ENCODE measurements around the gene TTC5. TPM values are rescaled to one million over a fixed set of nuclear protein-coding genes. Genes with fewer than 3 reads are reported as not detected.
A peak's percentile ranks its signal among the peaks of the same experiment; 100 is the strongest.

TTC5 gene
- total RNA-seq, 1 experiment from 2014 or later = 20.6 TPM

DNA sequence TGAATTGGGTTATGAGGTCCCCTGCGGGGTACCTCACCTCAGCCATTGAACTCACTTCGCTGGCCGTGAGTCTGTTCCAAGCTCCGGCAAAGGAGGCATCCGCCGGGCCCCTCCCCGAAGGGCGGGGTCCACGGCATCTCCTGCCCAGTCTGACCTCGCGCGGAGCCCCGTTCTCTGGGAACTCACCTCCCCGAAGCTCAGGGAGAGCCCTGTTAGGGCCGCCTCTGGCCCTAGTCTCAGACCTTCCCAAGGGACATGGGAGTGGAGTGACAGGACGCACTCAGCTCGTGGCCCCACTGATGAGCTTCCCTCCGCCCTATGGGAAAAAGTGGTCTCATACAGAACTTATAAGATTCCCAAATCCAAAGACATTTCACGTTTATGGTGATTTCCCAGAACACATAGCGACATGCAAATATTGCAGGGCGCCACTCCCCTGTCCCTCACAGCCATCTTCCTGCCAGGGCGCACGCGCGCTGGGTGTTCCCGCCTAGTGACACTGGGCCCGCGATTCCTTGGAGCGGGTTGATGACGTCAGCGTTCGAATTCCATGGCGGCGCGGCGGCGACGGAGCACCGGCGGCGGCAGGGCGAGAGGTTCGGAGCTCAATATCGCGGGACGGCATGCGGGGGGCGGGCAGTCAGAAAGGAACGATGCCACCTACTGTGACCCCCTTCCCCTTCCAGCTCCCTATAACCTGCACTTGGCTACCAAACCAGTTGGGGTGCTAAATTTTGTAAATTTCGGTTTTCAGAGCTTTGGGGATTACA lies 37.5 kb upstream of the TTC5 start, which contains the start of gene PARP2:
Gene PARP2 (plus strand): TSS at position 544 of the 770 bp plus-strand sequence. CDS start 7 bp downstream, at position 551.
- H3K4me1 ChIP-seq (ENCODE audit: insufficient read depth, low read length) = no peaks in the 10 kb centered on the region
- no peak within 1 kb of the TSS for H2BK20ac ChIP-seq (ENCODE audit: low read depth, low read length, poor library complexity, severe bottlenecking)
- peak within 1 kb of the TSS; percentile 62 for H3K4me2 ChIP-seq (ENCODE audit: insufficient read depth, insufficient read length, low read length)
- H3K27ac ChIP-seq (ENCODE audit: insufficient read length, low read depth, low read length) = peak within 1 kb of the TSS; percentile 96
- no peak within 1 kb of the TSS for H3K56ac ChIP-seq (ENCODE audit: insufficient read length, low read depth, low read length)
- peak within 1 kb of the TSS; percentile 99 for H3K27ac Mint-ChIP-seq
- H3K9me3 Mint-ChIP-seq = no peaks in the 10 kb centered on the region
- H3K27me3 ChIP-seq (ENCODE audit: insufficient read depth, low read length) = no peaks in the 10 kb centered on the region
- no peak within 1 kb of the TSS for H4K8ac ChIP-seq (replicated peaks; ENCODE audit: insufficient read length, low read depth, low read length)
- H4K91ac ChIP-seq (ENCODE audit: insufficient read length, low read depth, low read length) = no peak within 1 kb of the TSS
- peak within 1 kb of the TSS; percentile 91 for H3K9ac ChIP-seq (ENCODE audit: extremely low read depth, insufficient read length, low read length)
- peak; percentile 99 for DNase-seq
- no peak within 1 kb of the TSS for H2BK5ac ChIP-seq (ENCODE audit: insufficient read length, low read length)
- no CpG with 5 or more reads among the region's 50 CpGs for WGBS (ENCODE audit: extremely low coverage, insufficient read length, low lambda C conversion rate)
- no peaks in the 10 kb centered on the region for H3K9me3 ChIP-seq (ENCODE audit: control insufficient read depth, low read depth, low read length)
- peak within 1 kb of the TSS; percentile 85; the same call in 1 of the 2 replicates for H3K14ac ChIP-seq (ENCODE audit: insufficient read depth, low read length)
- H2BK12ac ChIP-seq (ENCODE audit: insufficient read length, low read depth, low read length) = peak within 1 kb of the TSS; percentile 11
- H2BK120ac ChIP-seq (ENCODE audit: low read depth, low read length, poor library complexity, severe bottlenecking) = no peak within 1 kb of the TSS
- H3K4ac ChIP-seq (ENCODE audit: low read depth, low read length) = no peak within 1 kb of the TSS; the same call in 1 of the 2 replicates
- H4K5ac ChIP-seq (ENCODE audit: insufficient read length, low read depth, low read length) = peak within 1 kb of the TSS; percentile 4
- no peaks in the 10 kb centered on the region for H4K20me1 ChIP-seq (ENCODE audit: control insufficient read depth, insufficient read depth, insufficient read length)
- H3K23ac ChIP-seq (ENCODE audit: insufficient read length, low read depth, low read length) = no peak within 1 kb of the TSS
- H3K23me2 ChIP-seq (ENCODE audit: insufficient read length, low read depth, low read length, poor library complexity, severe bottlenecking) = no peaks in the 10 kb centered on the region
- no peak within 1 kb of the TSS for H3T11ph ChIP-seq (ENCODE audit: low read length)
- no peaks in the 10 kb centered on the region for H3K79me1 ChIP-seq (ENCODE audit: insufficient read depth, low read depth, low read length, poor library complexity, severe bottlenecking)
- TF ChIP-seq, protein P1, sequence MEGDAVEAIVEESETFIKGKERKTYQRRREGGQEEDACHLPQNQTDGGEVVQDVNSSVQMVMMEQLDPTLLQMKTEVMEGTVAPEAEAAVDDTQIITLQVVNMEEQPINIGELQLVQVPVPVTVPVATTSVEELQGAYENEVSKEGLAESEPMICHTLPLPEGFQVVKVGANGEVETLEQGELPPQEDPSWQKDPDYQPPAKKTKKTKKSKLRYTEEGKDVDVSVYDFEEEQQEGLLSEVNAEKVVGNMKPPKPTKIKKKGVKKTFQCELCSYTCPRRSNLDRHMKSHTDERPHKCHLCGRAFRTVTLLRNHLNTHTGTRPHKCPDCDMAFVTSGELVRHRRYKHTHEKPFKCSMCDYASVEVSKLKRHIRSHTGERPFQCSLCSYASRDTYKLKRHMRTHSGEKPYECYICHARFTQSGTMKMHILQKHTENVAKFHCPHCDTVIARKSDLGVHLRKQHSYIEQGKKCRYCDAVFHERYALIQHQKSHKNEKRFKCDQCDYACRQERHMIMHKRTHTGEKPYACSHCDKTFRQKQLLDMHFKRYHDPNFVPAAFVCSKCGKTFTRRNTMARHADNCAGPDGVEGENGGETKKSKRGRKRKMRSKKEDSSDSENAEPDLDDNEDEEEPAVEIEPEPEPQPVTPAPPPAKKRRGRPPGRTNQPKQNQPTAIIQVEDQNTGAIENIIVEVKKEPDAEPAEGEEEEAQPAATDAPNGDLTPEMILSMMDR (conservative IDR thresholded peaks at IDR 0.05) = no peak
- peak within 1 kb of the TSS; percentile 88 to 92 for H3K4me3 Mint-ChIP-seq
- H2BK15ac ChIP-seq (ENCODE audit: low read depth, low read length) = no peak within 1 kb of the TSS
- H2AFZ ChIP-seq (ENCODE audit: low read length) = no peak within 1 kb of the TSS
- H3K4me1 Mint-ChIP-seq = peaks cover 4 to 5% of the 10 kb centered on the region in 2 experiments; a peak in 3 of 4 replicates
- H3K36me3 Mint-ChIP-seq (ENCODE audit: insufficient read depth in 1 of 3, low read depth in 3 of 3) = peaks cover 23 to 32% (median 32%) of the 10 kb centered on the region in 3 experiments
- no peaks in the 10 kb centered on the region for H3K79me2 ChIP-seq (ENCODE audit: insufficient read depth, low read length)
- peaks cover 2% of the 10 kb centered on the region; the same call in 1 of the 2 replicates for H3K27me3 Mint-ChIP-seq (ENCODE audit: low read depth)
- H2AK5ac ChIP-seq (ENCODE audit: insufficient read length, low read length) = no peak within 1 kb of the TSS
- H3K18ac ChIP-seq (ENCODE audit: insufficient read length, low read depth, low read length) = peak within 1 kb of the TSS; percentile 96

Measured in H9 (cell line).